ENCODE data around the gene POLR3K.

Gene POLR3K

GRCh38 chr16:62283-62967 is 9.0 kb upstream of the POLR3K start:
- no peaks in the 10 kb centered on the region for H3K9me3 ChIP-seq
- H3K27me3 ChIP-seq = no peaks in the 10 kb centered on the region
- TF ChIP-seq CTCF (IDR thresholded peaks at IDR 0.05) = no peak

GRCh38 chr16:61879-62281 is 8.5 kb upstream of the POLR3K start:
- Histone ChIP-seq H3K27me3 (no peaks in the 10 kb centered on the region), H3K4me3 (no peak overlapping the region), H3K27ac (no peak overlapping the region), H3K9me3 (no peaks in the 10 kb centered on the region), H3K4me1 (peaks cover 0 to 20% (median 19%) of the 10 kb centered on the region in 4 donors), H3K36me3 (peaks cover 80 to 82% (median 82%) of the 10 kb centered on the region in 3 donors)
- no peak for TF ChIP-seq CTCF (IDR thresholded peaks at IDR 0.05)
- DNase-seq = no peak
- intact Hi-C loops (cut with DNase I; ENCODE audit: low total_unique reads) = no loop called here

More at GRCh38 chr16:62283-62967, 9.0 kb upstream of the POLR3K start:
- intact Hi-C loops (cut with DNase I; ENCODE audit: low total_unique reads) = no loop called here
- Histone ChIP-seq H3K4me3 (no peak overlapping the region), H3K36me3 (peaks cover 74 to 77% (median 77%) of the 10 kb centered on the region in 3 donors), H3K4me1 (peaks cover 0 to 26% (median 24%) of the 10 kb centered on the region in 4 donors), H3K27ac (no peak overlapping the region)
- DNase-seq = no peak

GRCh38 chr16:60929-61878 is 7.8 kb upstream of the POLR3K start:
- Histone ChIP-seq H3K27ac (no peak overlapping the region), H3K4me3 (no peak overlapping the region), H3K9me3 (no peaks in the 10 kb centered on the region), H3K27me3 (no peaks in the 10 kb centered on the region), H3K36me3 (peaks cover 86 to 89% (median 89%) of the 10 kb centered on the region in 3 donors), H3K4me1 (peaks cover 0 to 14% (median 12%) of the 10 kb centered on the region in 4 donors)
- peak in 1 of 2 donors; percentile 70 for DNase-seq
- intact Hi-C loops (cut with DNase I; ENCODE audit: low total_unique reads) = no loop called here
- TF ChIP-seq CTCF (IDR thresholded peaks at IDR 0.05) = no peak

GRCh38 chr16:60166-60565 is 6.8 kb upstream of the POLR3K start:
- intact Hi-C loops (cut with DNase I; ENCODE audit: low total_unique reads) = no loop called here
- Histone ChIP-seq H3K9me3 (no peaks in the 10 kb centered on the region), H3K27me3 (no peaks in the 10 kb centered on the region), H3K4me1 (peaks cover 0 to 3% (median 2%) of the 10 kb centered on the region in 4 donors), H3K36me3 (peaks cover 92 to 99% (median 99%) of the 10 kb centered on the region in 3 donors), H3K4me3 (no peak overlapping the region), H3K27ac (no peak overlapping the region)
- no peak for TF ChIP-seq CTCF (IDR thresholded peaks at IDR 0.05)
- peak; percentile 19 to 68 for DNase-seq

- H3K4me1 ChIP-seq = peaks cover 0 to 5% (median under 1%) of the 10 kb centered on the region in 4 donors
- H3K36me3 ChIP-seq = peaks cover 88 to 96% (median 93%) of the 10 kb centered on the region in 3 donors
- TF ChIP-seq CTCF (IDR thresholded peaks at IDR 0.05) = no peak
- DNase-seq = peak in 1 of 2 donors; percentile 57
- H3K27me3 ChIP-seq = no peaks in the 10 kb centered on the region
- no peak overlapping the region for H3K27ac ChIP-seq
- H3K9me3 ChIP-seq = no peaks in the 10 kb centered on the region
- intact Hi-C loops (cut with DNase I; ENCODE audit: low total_unique reads) = no loop called here
- H3K4me3 ChIP-seq = no peak overlapping the region
These were observed 6.1 kb upstream of the POLR3K start for GRCh38 chr16:59440-60059.

All from tibial artery (tissue), 4 donors.